Measurements from ENCODE around the gene FNTB.
A peak's percentile ranks its signal among the peaks of the same experiment; 100 is the strongest.

Gene FNTB

GRCh38 chr14:65092349-65092748 is 105.7 kb downstream of the FNTB start:
- DNase-seq: no peak

- no peak for DNase-seq
These were observed 109.0 kb downstream of the FNTB start for GRCh38 chr14:65095633-65096205.

- no peak for DNase-seq
These were observed 109.8 kb downstream of the FNTB start for GRCh38 chr14:65096323-65097089.

- DNase-seq: no peak
These were observed 111.9 kb downstream of the FNTB start for GRCh38 chr14:65098586-65098985.

- DNase-seq: no peak
These were observed 114.3 kb downstream of the FNTB start for GRCh38 chr14:65100922-65101541.

GRCh38 chr14:65101631-65102440 is 115.1 kb downstream of the FNTB start:
- DNase-seq: peak; percentile 33

- DNase-seq: peak; percentile 95
These were observed 115.9 kb downstream of the FNTB start, which contains the start of gene MAX for GRCh38 chr14:65102441-65103149. TSS of gene MAX (minus strand) at chr14:65102517. CDS start at chr14:65102339, 178 bp downstream.

GRCh38 chr14:65103150-65103760 is 116.6 kb downstream of the FNTB start:
- DNase-seq: no peak

GRCh38 chr14:65104791-65105190 is 118.1 kb downstream of the FNTB start:
- DNase-seq: no peak

- DNase-seq: no peak
These were observed 119.6 kb downstream of the FNTB start for GRCh38 chr14:65106316-65106715.

GRCh38 chr14:65106736-65107135 is 120.0 kb downstream of the FNTB start:
- no peak for DNase-seq

- no peak for DNase-seq
These were observed 120.5 kb downstream of the FNTB start for GRCh38 chr14:65107200-65107599.

- DNase-seq: no peak
These were observed 122.7 kb downstream of the FNTB start for GRCh38 chr14:65109357-65109756.

- DNase-seq: no peak
These were observed 123.8 kb downstream of the FNTB start for GRCh38 chr14:65110525-65110924.
